GM21423 (cell line): ENCODE results near the gene KRTAP5-7.
"Not testable (repeated sequence)": the region's sequence is repeated elsewhere in the genome, so short reads cannot be mapped to it uniquely, and the experiment has no call there.

Experiments
- ATAC-seq: cut with Tn5 transposase; IDR thresholded peaks from one replicate; pipeline ENCODE4 v1.9.1; 2021; ENCODE audit warnings: mild to moderate bottlenecking, moderate library complexity; ENCODE audit not compliant: unreplicated experiment

KRTAP5-7 gene

GRCh38 chr11:71556018-71556417 lies 29.0 kb downstream of the KRTAP5-7 start:
- no peak for ATAC-seq

- ATAC-seq: no peak
Measured at GRCh38 chr11:71557257-71557656, 30.2 kb downstream of the KRTAP5-7 start.

DNA sequence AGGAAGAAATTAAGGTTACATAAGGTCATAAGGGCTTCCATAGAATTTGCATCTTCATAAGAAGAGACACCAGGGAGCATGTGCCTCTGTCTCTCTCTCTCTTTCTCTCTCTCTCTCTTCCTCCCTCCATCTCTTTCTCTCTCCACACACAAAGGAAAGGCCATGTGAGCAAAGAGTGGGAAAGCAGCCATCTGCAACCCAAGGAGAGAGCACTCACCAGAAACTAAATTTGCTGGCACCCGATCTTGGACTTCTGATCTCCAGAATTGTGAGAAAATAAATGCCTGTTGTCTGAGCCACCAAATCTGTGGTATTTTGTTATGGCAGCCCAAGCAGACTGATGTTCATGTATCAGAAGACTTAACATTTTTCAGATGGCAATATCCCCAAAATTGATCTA lies 31.9 kb downstream of the KRTAP5-7 start:
- ATAC-seq: no peak

DNA sequence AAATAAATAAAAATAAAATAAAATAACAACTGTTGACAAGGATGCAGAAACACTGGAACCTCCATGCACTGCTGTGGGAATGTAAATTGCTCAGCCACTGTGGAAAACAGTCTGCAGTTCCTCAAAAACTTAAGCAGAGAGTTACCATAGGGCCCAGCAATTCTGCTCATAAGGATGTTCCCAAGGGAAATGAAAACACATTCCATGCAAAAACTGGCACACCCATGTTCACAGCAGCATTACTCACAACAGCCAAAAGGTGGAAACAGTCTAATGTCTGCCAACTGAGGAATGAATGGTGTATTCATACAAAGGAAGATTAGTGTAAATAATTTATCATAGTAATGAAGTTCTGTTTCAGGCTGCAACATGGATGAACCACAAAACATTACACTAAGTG lies 35.1 kb downstream of the KRTAP5-7 start:
- ATAC-seq: no peak

- ATAC-seq: no peak
Measured at GRCh38 chr11:71563406-71563805, 36.3 kb downstream of the KRTAP5-7 start.

DNA sequence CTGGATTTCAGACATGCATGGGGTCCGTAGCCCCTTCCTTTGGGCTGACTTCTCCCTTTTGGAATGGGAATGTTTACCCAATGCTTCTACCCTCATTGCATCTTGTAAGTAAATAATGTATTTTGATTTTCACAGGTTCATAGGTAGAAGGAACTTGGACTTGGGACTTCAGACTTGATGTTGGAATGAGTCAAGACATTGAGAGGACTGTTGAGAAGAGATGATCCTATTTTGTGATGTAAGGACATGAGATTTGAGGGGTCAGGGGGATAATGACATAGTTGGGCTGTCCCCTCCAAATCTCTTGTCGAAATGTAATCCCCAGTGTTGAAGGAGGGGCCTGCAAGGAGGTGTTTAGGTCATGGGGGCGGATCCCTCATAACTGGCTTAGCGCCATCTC lies 37.4 kb downstream of the KRTAP5-7 start:
- ATAC-seq: no peak

DNA sequence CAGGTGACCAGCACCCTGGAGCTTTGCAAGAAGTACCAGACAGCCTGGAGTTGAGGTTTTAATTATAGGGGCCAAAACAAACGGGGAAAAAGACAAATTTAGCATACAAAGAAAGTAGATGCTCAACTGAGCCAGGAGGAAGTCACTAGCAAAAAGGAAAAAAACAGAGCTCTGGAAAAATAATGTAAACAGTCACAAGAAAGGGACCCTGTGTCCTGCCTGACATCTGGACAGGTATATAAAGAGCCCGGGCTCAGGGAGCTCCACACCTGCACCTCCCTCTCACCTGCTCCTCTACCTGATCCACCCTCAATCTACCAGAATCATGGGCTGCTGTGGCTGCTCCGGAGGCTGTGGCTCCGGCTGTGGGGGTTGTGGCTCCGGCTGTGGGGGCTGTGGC lies 38.2 kb downstream of the KRTAP5-7 start, which contains the start of gene KRTAP5-10:
KRTAP5-10 (plus strand) TSS at position 301 of the 400 bp plus-strand sequence; CDS start at position 326, 25 bp downstream.
- no peak for ATAC-seq

DNA sequence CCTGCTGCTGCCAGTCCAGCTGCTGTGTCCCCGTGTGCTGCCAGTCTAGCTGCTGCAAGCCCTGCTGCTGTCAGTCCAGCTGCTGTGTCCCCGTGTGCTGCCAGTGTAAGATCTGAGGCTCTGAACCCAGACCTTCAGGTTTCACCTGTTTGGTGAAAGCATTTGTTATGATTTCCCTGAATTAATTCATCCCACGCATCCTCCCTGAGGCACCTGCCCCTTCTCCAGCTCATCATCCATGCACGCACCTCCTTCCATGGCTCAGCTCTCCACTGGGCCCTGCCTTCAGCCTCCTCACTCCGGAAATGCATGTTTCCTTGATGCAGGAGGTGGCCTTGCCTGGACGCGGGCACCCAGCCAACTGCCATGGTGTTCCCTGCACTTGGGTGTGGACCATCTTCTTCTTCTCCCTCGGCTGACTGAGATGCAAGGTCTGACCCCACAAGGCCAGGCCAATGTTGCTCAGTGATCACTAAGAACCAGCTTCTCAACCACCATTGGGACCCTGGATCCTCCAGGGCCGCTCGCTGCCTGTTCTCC lies 39.1 kb downstream of the KRTAP5-7 start:
- no peak for ATAC-seq

DNA sequence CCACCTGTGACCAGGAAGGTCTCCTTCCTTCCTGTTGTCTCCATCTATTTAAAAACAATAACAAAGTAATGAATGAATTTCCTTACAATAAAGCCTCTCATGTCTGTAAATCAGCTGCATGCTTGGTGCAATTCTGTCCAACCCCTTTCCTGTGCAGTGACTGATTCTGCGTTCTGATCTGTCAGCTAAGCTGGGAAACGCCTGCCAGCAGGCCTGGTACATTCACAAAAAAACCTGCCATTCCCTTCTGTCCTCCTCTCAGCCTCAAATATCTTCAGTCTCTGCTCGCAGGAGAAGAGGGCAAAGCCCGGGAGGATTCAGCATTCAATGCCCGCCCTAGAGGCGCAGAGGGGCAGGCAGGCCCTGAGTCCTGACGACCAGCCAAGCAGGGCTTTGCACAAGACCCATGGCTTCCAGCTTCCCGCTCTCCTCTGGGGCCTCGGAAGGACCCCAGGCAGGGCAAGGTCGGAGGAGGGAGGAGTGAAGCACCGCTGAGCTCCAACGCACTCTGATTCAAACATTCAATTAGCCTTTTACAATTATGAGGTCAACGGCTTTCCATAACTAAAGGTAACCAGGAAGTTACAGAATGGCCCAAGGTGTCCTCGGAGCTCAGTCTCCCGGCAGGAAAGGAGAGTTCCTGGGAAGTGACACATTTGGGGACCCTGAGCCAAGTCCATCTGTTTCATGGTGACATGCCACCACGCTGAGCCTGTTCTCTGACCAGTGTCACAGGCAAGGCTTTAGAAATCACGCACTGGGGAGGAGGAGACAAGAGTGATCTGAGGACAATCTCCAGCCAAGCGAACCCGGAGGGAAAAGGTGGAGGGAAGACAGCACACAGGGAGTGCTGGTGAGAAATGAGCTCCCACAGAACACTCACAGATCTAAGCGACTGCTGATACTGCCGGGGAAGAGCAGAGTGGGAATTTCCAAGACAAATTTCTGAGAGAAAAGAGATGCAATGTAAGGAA lies 39.8 kb downstream of the KRTAP5-7 start:
- ATAC-seq: not testable (repeated sequence)

- not testable (repeated sequence) for ATAC-seq
Measured at GRCh38 chr11:71567633-71568032, 40.6 kb downstream of the KRTAP5-7 start.

DNA sequence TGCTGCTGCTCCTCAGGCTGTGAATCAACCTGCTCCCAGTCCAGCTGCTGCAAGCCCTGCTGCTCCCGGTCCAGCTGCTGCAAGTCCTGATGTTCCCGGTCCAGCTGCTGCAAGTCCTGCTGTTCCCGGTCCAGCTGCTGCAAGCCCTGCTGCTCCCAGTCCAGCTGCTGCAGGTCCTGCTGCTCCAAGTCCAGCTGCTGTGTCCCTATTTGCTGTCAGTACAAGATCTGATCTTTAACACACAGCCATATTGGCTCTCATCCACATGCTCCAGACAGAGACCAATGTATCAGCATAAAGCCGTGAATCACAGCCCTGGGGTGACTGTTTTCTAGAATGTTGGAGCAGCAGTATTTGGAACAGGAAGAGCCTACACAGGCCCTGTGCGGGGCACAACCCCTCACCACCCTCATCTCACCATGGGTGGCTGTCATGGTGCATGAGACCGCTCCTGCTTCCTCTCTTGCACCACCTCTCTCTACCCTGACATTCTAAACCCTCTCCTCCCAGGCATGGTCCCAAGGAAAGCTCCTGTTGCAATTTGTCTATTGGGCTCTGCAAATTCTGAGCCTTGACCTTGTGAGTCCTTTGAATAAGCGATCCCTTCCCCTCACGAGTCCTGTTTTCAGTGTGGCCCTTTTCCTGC lies 41.8 kb downstream of the KRTAP5-7 start:
- ATAC-seq: no peak

DNA sequence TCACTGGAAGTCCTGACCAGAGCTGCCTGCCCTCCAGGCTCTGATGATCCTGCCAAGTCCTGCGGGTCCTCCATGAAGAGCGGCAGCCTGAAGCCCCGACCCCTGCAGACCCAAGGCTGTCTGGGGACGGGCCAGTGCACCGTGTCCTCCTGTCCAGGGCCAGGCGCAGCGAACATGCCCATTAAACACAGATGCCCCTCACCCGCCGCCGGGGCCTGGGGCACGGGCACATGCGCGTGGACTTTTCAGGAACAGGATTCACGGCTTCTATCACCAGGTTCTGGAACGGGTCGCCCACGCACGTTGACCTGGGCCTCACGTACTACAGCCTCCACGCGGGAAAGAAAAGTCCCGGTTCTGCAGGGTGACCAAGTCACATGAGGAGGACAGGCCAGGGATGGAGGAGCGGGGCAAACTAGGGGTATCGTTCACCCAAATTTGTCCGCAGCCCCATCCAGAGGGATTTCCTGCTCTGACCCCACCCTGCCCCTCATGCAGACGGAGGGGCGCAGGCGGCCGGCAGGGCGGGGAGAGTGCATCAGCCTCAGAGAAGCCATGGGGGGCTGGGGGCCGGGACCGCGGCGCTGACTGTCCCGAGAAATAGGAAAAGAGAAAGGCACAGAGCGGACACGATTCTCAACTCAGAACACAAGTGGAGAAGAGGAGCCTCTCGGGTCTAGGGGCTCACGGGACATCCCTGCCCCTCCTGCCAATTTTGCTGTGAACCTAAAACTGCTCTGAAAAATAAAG lies 44.2 kb downstream of the KRTAP5-7 start:
- ATAC-seq: not testable (repeated sequence)

DNA sequence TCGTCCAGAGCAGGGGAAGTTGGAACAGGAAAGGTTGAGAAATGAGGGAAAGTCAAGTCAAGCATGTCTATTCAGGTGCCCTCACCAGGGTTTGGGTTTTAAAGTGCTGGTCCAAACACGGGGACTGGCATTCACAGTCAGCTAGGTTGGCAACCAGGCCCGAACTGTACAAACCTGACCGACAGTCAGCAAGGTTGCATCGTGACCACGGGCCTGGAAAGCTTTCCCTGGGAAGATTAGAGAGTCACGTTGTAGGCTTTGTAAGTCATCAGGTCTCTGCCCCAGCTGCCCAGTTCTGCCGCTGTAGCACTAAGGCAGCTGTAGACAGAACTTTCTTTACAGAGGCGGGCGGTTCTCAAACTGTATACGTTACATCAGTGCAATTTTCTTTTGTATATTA lies 45.7 kb downstream of the KRTAP5-7 start:
- no peak for ATAC-seq

GRCh38 chr11:71574418-71574817 lies 47.4 kb downstream of the KRTAP5-7 start:
- no peak for ATAC-seq

DNA sequence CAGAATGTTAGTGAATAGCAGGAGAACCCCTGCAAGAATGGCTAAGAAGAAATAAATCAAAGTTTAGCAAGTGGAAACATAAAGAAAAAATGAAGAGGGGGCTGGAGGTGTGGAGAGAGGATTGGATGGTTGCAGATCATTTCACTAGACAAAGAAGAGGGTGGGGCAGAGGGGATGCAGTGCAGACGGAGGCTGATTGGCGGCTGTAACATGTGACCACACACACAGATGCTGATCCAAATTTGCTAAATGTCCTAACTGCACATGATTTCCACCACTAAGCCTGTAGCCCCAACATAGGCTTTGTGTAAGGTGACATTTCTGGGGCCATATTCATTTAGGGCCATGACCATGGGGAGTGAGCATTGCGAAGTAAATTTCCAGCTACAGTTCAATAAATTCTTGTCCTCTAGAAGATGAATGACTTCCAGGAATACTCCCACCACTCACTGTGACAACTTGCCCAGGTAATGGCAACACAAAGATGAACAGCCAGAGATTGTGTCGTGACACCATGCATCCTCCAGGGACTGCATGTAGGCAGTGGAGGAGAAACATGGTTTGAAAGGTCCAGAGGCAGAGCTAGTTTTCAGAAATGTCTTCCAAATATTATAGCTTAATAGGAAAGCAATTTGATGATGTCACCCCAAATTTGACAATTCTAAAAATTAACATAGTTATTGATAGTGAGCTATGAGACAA lies 48.8 kb downstream of the KRTAP5-7 start:
- ATAC-seq: no peak

DNA sequence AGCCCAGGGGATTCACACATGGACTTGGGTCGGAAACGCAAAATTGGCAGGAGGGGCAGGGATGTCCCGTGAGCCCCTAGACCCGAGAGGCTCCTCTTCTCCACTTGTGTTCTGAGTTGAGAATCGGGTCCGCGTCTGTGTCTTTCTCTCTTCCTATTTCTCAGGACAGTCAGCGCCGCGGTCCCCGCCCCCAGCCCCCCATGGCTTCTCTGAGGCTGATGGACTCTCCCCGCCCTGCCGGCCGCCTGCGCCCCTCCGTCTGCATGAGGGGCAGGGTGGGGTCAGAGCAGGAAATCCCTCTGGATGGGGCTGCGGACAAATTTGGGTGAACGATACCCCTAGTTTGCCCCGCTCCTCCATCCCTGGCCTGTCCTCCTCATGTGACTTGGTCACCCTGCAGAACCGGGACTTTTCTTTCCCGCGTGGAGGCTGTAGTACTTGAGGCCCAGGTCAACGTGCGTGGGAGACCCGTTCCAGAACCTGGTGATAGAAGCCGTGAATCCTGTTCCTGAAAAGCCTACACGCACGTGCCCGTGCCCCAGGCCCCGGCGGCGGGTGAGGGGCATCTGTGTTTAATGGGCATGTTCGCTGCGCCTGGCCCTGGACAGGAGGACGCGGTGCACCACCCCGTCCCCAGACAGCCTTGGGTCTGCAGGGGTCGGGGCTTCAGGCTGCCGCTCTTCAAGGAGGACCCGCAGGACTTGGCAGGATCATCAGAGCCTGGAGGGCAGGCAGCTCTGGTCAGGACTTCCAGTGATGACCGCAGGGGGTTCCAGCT lies 49.8 kb downstream of the KRTAP5-7 start:
- ATAC-seq: not testable (repeated sequence)

GRCh38 chr11:71577469-71578004 lies 50.5 kb downstream of the KRTAP5-7 start:
- no peak for ATAC-seq
